NCI-H1105 treated with DMSO at 0.1 percent for 48 hours (cell line): Measurements from ENCODE around the gene AKT1S1.

ENCODE experiments used
- DNase-seq: peaks from one replicate; lab custom pipeline; 2025; lab: John Stamatoyannopoulos, UW

AKT1S1 gene

DNA sequence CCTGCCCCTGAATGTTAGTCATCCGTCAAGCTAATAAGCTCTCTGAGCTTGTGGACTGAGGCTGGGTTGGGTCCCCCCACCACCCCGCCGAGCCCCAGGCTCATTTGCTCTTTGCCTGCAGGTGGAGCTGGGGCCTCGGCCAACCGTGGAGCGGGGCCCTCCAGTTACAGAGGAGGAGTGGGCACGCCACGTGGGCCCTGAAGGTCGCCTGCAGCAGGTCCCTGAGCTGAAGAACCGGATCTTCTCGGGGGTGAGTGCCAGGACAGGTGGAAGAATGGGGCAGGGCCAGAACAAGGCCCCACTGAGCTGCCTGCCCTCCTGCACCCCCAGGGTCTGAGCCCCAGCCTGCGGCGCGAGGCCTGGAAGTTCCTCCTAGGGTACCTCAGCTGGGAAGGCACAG, 5.5 kb upstream of the AKT1S1 start:
- DNase-seq, result no peak

DNA sequence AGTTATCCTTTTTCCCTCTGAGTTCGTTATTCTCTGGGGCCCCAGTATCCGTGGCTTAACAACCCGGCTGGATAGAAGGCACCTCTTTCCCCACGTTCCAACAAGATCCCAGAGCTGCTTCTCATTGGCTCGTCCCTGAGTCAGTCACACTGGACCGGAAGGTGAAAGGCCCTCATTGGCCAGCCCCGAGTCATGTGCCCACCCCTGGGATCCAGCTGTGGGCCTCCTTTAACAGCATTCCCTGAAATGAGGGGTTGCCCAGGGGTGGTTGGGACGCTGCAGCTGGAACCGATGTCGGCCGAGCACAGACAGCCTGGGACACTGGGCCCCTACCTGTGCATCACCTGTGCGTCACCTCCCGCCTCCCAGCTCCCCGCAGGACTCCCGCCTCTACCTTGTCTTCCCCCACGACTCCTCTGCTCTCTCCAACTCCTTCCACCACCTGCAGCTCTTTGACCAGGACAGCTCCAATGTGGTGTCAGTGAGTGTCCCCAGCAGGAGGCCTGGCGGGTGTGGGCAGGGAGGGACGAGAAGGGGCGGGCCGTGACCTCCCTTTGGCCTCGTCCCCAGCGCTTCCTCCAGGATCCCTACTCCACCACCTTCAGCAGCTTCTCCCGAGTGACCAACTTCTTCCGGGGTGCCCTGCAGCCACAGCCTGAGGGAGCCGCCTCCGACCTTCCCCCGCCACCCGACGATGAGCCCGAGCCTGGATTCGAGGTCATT, 4.7 kb upstream of the AKT1S1 start:
- DNase-seq, result no peak

DNA sequence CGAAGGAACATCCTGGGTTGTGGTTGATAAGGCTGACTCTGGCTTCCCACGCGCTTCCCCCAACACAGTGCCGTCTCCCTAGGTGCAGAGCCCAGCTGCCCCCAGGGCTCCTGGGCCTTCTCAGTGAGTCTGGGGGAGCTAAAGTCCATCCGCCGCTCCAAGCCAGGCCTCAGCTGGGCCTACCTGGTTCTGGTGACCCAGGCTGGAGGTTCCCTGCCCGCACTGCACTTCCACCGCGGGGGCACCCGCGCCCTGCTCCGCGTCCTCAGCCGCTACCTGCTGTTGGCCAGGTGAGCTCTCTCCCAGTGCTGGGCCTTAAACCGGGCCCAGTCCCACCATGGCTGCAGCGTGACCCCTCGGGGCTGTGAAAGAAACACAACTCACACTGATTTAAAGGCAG, 4.0 kb upstream of the AKT1S1 start:
- DNase-seq, result no peak

DNA sequence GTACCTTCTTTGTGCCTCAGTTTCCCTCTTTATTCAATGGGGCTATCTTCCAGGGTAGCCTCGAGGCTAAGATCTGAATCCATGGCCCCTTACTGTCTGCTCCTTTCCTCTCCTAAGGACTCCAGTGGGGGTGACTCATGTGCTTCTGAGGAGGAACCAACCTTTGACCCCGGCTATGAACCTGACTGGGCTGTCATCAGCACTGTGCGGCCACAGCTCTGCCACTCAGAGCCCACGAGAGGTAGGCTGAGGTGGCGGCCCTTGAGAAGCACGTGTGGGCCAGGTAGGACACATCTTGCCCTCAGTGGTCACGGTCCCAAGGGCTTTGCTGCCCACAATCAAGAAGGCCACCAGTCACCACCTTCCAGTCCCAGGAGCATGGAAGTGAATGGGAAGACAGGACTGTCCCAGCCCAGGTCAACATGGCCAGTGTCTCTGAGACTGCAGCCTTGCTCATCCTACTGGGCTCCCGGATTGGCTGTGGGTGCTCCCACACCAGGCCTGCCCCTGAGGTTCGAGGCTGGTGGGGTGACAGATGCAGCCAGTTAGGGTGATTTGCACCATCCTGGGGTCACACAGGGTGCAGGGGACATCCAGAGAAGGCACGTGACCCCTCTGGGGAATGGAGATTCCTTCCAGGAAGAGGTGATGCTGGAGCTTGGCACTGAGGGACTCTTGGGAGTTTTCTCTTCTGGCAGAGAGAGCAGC, 3.2 kb upstream of the AKT1S1 start:
- no peak for DNase-seq

DNA sequence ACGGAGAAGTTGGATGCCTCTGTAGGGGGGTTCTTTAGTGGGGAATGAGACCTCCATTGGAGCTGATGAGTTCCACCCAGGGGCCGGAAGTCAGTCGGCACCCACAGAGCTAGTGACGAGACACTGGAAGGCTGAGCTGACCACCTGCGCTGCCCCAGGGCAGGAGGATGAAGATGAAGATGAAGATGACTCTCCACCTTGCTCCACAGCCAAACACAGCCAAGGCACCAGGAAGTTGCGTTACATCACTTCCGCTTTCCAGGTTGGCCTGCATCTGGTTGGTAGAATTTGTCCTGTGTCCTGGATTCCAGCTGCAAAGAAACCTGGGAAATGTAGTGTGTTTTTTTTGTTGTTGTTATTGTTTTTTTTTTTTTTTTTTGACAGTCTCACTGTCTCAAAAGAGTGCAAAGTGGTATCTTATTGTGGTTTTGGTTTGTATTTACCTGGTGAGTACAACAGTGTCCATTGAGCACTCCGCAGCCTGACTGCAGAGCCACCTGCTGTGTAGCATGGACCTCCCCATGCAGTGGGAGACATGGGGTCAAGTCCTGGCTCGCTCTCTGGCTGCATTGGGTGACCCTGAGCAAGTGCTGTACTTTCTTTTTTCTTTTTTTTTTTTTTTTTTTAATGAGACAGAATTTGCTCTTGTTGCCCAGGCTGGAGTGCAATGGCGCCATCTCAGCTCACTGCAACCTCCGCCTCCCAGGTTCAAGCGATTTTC, 2.2 kb upstream of the AKT1S1 start:
- no peak for DNase-seq

DNA sequence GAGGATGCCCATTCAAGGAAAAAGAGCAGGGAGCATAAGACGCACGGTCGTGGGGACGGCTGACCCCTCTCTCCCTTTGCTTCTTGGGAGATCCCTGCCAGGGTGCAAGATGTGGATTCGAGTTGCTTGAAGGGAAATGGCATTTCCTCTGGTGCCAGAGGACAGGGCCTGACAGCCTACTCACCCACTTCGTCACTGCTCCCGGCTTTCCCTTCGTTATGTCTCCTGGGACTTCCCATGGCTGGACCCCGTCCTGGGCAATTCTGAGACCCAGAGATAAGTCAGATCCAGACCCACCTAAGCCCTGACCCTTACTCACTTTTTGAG, 1.6 kb upstream of the AKT1S1 start:
- DNase-seq, result no peak

DNA sequence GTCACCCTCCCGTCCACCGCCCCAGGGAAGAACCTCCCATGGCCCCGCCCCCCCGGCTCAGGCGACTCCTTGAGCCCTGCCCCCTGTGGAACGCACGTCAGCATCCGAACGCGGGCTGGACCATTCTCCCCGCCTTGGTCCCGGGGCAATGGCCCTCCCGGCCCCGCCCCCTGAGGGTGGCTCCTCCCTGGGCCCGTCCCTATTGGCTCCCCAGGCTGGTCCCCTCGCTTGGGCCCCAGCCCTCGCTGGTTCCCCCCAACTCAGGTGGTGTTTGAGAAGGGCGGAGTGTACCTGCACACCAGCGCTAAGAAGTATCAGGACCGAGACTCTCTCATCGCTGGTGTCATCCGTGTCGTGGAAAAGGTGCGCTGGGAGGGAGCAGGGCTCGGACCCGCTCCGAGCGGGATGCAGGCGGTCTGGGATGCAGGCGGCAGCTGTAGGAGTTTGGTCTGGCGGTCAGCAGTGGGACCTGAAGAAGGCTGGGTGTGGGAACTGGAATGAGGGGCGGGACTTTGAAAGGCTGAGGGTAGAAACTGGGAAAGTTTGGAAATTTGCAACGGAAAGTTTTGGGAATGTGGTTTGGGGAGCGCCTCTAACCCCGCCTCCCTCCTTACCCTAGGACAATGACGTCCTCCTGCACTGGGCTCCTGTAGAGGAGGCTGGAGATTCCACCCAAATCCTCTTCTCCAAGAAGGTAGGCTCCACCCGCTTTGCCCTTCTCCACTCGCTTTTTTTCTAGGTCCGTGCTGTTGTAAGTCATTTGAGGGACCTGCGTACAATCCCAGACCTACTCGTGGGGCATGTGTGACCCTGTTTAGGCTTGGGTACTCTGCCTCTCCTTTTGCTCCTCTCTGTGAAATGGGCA, 956 bp upstream of the AKT1S1 start:
- peak; percentile 91 for DNase-seq

DNA sequence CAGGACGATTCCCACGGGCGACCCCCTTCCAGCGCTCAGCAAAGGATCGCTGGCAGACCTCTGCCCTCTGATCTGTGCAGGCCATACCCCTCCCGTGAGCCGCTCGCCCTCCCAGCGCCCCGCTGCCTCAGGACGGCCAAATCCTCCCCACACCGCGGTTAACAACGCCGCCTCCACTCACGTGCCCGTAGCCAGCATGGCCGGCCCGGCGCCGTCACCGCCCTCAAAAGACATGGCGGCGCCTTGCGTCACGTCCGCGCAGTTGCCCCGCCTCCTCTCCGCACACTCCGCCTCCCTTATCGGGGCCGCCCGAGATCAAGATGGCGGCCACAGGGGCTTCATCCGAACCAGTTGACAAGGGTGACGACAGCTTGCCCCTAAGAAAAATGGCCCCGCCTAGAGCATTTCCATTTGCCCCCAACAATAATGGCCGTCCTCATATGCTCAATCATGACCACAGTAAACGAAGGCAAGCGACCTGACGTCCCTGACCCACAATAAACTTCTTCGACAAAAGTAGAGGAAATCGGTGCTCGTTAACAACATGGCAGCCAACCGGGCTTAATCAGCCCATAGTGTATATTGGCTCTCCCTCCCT, 634 bp downstream of the AKT1S1 start:
- DNase-seq, result peak; percentile 99

DNA sequence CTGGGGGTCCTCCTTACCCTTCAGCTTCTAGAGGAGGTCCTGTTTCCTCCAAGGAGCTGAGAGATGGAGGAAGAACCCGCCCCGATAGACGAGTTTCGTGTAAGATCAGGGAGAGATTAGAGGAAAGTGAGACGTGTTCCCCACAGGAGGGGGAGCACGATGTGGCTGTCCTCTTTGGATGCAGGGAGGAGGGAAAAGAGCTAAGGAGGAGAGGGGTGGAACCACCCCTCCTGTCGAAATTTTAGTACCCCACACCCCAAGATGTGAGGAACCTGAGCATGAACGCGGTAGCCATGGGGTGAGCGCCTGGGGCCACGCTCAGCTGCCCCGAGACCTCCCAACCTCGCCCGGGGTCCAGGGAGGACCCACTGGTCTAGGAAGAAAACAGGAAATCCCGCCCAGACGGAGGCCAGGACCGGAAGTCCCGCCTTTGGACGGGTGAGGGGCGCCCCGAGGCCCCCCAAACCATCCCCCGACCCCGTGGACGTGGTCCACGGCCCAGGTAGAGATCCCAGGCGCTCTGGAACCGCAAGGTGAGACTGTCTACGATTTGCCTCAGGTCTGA, 1.2 kb downstream of the AKT1S1 start:
- peak; percentile 37 for DNase-seq

DNA sequence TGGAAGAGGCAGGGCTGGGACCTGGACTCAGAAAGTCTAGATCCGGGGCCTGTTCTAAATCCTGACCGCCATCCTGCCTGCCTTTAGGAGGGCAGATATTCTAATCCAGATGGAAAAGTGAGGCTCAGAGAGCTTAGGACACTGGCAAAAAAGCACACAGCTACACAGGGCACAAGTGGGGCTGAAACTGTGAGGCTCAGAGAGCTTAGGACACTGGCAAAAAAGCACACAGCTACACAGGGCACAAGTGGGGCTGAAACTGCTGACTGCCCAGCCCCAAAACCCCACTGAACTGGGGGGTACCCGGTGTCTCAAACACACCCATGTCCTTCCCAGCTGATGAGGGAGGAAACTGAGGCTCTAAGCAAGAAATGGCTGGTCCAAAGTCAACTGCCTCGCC, 2.0 kb downstream of the AKT1S1 start:
- DNase-seq, result no peak

DNA sequence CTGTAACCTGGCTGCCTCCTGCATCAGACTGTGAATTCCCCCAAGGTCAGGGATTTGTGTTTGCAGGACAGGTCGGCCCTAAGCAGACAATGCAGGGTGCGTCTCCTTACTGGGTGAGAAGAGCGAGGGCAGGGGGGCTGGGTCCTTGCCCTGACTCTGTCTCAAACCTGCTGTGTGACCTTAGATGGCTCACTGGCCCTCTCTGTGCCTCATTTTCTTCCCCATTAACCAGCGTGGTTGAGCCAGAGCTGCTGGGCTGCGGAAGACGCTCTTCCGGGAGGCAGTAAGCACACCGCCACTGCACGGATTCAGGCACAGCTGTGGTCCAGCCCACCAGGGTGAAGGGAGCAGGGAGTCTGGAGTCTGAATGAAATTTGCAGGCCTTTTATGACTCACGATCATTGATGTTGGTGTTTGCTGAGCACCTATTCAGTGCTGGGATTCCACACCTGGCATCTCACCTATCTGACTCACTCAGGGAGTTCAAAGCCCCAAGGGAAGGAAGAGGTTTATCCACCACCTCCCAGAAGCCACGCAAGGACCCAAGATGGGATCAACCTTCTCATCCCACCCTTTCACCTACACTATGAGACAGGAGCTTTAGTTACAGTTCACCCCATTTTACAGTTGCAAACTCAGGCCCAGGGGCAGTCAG, 2.5 kb downstream of the AKT1S1 start:
- DNase-seq, result no peak

DNA sequence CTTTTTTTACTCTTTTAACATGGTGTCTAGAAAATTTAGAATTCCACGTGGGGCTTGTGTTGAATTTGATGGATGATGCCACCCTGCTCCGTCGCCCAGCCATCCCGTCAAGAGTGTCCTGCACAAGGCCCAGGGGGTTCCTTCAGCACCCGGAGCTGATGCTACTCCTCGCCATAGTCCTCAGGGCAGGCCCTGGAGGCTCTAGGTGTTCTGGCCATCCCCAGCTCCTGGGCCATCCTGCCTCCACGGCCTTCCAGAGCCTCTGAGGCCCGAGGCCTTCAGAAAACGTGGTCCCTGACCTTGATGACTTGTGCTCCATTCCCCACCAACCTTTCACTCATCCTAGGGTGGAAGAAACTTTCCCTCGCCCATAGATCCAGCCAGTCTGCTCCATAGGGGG, 3.3 kb downstream of the AKT1S1 start:
- no peak for DNase-seq

DNA sequence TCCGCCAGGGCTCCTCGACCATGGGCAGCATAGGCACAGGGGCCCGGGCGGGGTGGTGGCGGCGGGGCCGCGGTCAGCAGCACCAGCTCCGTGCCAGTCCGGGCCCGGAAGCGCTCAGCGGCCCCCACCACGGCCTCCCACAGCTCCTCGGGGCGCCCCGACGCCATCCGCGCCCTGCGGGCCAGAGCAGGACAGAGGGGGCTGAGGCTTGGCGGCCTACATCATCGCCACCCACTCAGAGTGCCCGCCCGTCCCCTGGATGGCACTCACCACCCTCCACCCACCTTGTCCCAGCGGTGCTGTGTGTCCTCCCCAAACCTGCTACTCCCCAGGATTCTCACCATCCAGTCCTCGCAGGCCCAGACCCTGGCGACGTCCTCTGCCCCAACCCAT, 4.0 kb downstream of the AKT1S1 start:
- no peak for DNase-seq

DNA sequence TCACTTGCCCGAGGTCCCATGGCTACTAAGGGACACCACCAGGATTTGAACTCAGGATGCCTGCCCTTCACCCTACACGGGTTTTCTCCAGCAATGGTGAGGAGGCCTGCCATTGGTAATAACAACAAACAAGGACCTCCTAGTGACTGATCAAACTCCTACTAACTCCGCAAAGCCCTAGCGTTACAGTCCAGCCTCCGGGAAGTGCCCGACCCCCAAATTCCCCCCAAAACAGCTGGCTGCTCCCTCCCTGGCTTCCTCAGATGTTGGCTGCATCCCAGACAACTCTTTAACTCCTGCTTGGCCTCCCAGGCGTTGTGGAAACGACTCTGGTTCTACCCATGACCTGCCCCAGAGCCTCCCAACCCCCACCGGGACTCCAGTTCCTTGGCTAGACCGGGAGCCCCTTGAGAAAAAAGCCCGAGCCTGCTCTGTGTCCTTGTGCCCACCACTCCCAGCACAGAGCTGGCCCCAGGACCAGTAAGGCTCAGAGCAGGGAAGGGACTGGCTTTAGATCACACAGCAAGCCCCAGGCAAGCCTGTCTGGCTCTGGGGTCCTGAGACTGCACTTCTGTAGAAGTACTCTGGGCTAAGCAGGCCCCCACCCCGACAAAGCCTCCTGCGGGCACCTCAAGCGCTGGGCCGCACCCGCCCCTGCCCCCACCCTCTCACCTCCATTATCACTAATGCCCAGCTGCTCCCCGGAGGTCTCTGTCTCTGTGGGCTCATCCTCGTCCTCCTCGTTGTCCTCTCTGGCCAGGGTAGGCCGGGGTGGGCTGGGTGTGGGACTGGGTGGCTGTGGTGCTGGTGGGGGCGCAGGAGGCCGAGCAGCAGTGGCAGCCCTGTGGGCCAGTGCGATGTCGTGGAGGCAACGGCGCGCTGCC, 4.7 kb downstream of the AKT1S1 start:
- DNase-seq, result no peak

DNA sequence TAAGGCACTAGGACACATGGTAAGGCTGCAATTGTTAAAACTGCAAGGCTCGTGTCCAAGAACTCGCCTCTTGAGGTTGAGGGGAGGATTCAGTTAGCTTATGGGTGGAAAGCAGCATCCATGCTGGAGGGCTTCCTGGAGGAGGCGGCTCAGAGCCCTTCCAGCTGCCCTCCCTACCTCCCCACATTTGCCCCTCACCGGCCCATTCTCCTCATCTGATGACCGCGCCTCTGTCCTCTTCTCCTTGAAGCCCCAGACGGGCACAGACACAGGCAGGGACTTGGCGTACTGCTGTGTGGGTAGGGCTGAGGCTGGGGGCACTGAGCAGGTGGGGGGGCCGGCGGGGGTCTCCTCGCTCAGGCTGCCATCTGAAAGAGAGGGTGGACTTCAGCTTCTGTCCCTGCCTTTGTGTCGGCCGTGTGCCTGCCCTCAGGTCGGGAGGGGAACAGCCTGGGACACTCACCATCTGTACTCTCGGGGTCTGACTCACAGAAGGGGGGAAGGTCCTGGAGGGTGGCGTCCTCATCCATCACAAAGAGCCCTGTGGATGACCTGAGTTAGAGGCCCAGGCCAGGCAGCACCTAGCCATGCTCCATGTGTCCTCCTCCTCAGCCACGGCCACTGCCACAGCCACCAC, 5.7 kb downstream of the AKT1S1 start:
- no peak for DNase-seq

DNA sequence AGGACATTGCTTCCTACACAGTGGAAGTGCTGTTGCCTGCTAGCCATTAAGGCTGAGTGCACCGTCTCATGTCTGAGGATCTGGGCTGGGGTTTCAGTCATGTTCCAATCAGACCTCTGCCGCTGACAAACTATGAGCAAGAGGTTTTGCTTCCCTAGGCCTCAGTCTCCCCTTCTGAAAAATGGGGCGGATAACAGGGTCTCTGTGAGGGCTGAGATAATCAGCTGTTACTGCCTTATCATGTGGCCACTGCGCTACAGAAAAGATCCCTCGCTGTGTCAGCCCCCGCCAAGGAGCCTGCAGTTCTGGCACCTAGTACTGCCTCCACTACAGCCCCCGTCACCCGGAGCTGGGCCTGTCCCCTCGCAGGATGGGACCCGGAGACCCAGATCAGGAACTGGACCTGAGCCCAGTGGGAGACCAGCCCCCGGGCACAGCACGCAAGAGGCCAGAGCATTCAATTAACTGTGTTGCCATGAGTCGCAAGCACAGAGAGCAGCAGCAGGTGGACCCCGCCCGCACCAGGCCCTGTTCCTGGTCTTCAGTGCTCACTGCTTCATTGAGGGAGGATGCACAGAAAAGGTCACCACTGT, 6.8 kb downstream of the AKT1S1 start:
- no peak for DNase-seq

DNA sequence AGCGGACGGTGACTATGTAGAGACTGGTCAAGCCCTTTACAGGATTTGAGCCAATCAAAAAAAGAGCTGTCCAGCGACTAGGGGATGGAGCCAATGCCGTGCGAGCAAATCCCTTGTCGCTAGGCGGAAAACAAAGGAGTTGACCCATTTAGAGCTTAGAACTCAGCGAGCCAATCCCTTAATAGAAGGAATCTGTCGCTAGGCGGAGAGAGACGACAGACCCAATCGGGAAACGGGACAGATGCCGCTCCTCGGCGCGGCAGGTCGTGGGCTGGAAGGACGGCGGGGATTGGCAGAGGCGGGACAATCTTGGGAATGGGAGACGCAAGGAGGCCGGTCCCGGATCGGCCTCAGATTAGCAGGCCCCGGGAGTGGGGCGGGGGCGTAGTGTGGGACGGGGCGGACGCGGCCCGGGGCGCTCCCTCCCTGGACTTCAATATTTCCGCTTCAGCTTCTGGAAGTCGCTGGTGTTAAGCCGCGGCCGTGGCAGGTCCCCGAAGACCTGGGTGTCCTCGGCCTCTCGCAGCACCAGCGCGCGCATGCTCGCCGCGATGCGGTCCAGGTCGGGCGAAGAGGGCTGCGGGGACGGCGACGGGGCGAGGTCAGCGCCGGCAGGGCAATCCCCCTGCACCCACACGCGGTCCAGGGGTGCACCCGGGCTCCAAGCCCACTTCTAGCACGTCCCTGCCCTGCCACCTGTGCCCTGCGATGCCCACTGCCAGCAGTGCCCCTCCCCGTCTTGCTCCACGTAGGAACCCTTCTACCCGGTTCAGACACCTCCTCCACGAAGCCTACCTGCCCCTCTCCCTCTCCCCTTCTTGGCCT, 7.5 kb downstream of the AKT1S1 start:
- peak; percentile 100 for DNase-seq

DNA sequence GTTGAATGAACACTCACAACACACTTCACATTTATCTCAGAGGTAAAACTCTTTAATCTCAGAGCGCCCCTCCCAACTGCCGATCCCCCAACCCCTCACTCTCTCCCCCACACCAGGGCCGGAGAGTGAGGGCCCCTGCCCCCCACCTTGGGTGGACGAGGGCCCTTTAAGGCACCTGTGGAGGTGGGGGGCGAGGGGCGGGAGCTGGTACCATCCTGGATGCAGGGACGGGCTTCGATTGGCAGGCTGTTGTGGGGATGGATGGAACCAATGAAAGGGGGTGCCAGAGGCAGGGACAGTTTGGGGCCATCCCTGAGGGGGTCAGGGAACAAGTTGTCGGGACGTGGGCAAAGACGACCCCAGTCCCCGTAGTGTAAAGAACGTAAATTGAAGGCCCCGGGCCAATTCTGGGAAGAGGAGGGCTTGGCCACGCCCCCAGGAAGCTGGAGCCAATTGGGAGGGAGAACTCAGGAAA, 8.1 kb downstream of the AKT1S1 start:
- DNase-seq, result no peak
